NCI-H146 treated with DMSO at 0.1 percent for 48 hours (cell line): ENCODE measurements around the gene PRR3.
"Not testable (repeated sequence)": the region's sequence is repeated elsewhere in the genome, so short reads cannot be mapped to it uniquely, and the experiment has no call there.

Experiments
- DNase-seq: peaks from one replicate; lab custom pipeline; 2025; ENCODE audit not compliant: unreplicated experiment; lab: John Stamatoyannopoulos, UW

The PRR3 gene

DNA sequence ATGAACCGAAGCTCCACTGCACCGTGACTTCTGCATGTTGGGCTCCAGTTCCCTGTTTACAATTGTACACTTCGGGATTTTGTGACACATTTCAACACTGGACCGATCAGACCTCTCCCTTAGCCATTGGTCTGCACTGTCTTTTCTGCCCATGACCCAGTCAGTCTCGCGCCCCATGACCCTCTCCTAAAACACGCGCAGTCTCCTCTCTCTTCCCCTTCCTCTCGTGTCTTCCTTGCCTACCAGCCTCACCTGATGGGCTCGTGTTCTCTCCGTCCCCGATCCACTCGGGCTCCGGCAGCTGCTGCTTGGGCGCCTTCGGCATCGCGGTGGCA is 13.6 kb downstream of the PRR3 start:
- peak; percentile 44 for DNase-seq

GRCh38 chr6:30571075-30571761 is 14.1 kb downstream of the PRR3 start, which contains the start of gene ABCF1:
TSS of gene ABCF1 (plus strand) at chr6:30571442. CDS start at chr6:30571488, 46 bp downstream.
- DNase-seq, result peak; percentile 84

DNA sequence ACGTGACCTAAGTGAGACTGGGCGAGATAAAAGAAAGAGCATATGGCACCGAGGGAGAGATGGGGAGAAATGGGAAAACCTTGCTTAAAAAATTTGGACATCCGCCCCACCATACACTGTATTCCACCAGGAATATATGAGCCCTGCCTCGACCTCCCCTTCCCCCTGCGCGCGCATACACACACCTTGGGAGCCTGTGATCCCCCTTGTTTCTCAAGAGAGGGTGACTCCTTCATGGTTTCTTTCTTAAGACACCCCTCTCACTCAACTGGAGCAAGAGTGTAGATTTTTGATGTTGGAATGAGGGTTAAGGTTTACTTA is 14.6 kb downstream of the PRR3 start:
- no peak for DNase-seq

DNA sequence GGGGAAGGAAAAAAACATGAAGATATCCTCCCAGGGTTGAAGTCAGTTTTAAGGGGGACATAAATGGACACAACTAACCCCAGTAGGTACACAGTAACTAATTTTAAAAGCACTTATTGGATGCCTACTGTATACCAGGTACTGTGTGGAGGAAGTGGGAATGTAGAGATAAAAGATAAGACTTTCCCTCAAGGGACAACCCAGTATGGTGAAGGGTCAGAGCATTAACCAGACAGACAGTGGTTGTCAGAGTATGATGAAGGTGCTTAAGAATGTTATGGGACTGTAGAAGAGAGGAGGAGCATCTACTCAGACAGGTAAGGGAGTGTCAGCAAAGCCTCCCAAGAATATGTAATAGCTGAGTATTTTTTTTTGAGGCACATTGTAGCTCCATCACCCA is 15.1 kb downstream of the PRR3 start:
- DNase-seq, result no peak

GRCh38 chr6:30573113-30573512 is 16.0 kb downstream of the PRR3 start:
- DNase-seq, result no peak

GRCh38 chr6:30578051-30578450 is 21.0 kb downstream of the PRR3 start:
- DNase-seq, result no peak

- DNase-seq, result no peak
Measured at GRCh38 chr6:30583921-30584320, 26.8 kb downstream of the PRR3 start.

GRCh38 chr6:30589754-30590358 is 32.8 kb downstream of the PRR3 start:
- DNase-seq, result no peak

DNA sequence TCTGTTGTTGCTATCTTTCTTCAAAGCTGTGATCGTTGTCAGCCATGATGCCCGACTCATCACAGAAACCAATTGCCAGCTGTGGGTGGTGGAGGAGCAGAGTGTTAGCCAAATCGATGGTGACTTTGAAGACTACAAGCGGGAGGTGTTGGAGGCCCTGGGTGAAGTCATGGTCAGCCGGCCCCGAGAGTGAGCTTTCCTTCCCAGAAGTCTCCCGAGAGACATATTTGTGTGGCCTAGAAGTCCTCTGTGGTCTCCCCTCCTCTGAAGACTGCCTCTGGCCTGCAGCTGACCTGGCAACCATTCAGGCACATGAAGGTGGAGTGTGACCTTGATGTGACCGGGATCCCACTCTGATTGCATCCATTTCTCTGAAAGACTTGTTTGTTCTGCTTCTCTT is 33.4 kb downstream of the PRR3 start:
- no peak for DNase-seq

GRCh38 chr6:30591008-30591407 is 33.9 kb downstream of the PRR3 start:
- no peak for DNase-seq

DNA sequence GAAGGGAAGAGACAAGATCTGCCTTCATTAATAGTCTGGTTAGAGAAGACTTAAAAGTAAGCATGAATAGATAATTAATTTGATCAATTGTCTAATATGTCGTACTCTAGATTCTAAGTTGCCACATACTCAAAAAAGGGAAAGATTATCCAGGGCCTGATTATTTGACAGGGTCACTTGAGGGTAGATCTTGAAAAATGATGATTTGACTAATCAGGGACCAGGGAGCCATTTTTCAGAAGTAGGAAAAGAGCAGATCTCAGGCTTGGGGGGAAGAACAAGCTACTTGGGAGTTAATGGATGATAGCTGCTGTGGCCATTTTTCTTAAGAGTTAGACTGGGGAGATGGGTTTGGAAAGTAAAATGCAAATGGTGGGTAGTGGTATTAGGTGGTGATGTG is 35.2 kb downstream of the PRR3 start:
- DNase-seq, result no peak

DNA sequence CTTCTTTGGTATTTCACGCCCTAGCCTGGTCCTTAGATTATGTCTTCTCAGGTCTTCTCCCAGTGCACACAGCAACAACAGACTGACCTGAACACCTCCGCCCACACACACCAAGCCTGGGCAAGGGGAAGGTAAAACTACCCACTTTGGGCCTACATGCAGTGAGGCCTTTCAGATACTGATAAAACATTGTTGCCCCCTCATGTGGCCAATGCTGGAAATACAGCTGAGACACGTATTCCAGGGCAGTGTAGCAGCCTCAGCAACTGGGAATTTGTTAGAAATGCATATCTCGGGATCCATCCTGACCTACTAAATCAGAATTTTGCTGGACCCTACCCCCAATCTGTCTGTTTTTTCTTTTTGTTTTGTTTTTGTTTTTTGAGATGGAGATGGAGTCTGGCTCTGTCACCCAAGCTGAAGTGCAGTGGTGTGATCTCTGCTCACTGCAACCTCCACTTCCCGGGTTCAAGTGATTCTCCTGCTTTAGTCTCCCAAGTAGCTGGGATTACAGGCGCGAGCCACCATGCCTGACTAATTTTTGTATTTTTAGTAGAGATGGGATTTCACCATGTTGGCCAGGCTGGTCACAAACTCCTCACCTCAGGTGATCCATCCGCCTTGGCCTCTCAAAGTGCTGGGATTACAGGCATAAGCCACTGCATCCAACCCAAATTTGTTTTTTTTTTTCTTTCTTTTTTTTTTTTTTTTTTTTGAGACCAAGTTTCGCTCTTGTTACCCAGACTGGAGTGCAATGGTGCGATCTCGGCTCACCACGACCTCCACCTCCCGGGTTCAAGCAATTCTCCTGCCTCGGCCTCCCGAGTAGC is 40.4 kb downstream of the PRR3 start:
- DNase-seq, result not testable (repeated sequence)

DNA sequence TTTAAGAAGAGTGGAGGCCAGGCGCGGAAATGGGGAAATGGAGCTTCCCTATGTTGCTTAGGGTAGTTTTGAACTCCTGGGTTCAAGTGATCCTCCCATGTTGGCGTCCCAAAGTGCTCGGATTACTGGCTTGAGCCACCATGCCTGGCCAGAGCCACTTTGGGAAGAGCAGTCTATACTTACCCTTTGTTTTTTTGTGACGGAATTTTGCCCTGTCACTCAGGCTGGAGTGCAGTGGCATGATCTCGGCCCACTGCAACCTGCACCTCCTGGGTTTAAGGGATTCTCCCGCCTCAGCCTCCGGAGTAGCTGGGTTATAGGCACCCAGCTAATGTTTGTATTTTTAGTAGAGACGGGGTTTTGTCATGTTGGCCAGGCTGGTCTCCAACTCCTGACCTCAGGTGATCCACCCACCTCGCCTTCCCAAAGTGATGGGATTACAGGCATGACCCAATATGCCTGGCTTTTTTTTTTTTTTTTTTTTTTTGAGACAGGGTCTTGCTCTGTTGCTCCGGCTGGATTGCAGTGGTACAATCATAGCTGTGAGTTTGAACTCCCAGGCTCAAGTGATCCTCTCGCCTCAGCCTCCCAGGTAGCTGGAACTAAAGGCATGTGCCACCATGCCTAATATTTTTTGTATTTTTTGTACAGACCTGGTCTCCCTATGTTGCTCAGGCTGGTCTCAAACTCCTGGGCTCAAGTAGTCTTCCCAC is 42.0 kb downstream of the PRR3 start:
- no peak for DNase-seq

DNA sequence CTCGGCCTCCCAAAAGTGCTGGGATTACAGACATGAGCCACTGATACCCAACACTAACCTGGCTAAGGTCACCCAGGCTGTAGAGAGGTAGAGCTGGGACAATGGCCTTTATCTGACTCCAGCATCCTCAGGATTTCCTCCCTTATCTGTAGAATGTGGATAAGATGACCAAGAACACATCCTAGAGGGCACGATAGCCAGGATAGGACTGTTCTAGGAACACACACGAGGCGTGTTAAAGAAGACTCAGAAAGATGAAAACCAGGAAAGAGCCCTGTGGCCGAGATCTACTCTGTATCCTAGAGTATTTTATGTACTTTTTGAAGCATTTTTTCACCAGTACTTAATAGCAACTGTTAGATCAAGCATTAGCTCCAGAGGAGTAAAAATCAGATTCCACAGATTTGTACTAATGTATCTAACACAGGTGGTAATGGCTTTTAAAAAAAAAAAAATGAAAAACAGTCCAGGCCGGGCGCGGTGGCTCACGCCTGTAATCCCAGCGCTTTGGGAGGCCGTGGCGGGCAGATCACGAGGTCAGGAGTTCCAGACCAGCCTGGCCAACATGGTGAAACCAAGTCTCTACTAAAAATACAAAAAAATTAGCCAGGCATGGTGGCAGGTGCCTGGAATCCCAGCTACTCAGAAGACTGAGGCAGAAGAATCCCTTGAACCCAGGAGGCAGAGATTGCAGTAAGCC is 42.7 kb downstream of the PRR3 start:
- DNase-seq, result no peak

DNA sequence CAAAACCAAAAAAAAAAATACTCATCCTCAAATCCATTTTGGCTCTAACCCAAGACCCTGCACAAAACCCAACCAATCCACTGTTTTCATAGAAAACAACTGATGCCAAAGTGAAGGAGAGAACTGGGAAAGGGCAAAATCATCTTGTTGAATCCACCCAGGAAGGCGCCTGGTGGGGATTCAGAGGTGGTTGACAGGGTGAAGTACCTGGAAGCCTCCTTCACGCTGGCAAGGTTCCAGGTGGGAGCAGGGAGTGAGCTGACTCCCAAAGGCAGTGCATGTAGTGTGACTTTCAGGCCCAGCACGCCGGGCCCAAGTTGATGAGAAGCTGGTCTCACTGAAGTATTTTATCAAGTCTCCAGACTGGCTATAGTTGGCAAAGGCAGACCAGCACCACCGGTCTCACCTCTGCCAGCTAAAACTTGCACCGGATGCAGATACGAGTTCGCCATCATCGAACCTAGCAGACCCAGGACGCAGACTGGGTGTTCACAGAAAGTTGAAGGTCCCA is 43.4 kb downstream of the PRR3 start:
- no peak for DNase-seq

DNA sequence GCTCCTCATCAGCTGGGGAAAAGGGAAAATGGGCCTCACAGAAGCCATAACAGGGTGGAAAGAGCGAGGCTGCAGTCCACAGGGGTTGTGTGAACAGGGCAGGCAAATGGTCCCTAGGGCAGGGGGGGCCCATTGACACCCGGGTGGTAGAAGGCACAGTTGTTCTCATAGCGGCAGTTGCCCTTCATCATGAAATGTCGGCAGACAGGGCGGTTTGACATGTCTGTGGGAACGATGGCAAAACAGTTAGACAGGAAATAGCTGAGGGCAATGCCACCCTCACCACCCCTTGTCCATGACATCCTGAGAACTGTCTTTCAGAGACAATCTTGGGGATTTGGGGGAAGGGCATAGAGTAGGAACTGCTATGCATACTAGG is 44.3 kb downstream of the PRR3 start:
- no peak for DNase-seq

DNA sequence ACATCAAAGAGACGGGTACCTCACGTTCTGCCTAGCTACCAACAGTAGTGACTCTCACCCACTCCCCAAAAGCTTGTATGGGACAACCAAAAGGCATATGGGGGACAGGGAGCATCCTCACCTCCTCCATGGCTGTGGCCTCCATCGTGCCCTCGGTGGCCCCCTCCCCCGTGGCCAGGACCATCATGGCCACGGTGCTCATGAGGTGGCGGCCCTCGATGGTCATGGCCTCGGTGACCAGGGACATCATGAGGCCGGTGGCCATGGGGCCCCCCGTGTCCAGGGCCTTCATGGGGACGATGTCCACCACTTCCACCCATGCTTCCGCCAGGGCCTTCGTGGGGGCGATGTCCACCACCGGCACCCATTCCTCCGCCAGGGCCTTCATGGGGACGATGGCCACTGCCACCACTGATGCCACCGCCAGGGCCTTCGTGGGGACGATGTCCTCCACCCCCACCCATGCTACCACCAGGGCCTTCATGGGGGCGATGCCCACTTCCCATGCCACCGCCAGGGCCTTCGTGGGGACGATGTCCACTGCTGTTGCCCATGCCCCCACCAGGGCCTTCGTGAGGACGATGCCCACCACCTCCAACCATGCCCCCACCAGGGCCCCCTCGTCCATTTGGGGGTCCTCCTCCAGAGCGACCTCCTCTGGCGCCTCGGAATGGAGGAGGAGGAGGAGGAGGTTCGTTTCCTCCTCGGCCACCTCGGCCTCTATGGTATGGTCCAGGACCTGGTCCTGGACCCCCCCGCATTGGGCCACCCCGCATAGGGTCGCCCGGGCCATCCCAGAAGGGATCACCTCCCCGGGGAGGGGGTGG is 44.9 kb downstream of the PRR3 start:
- no peak for DNase-seq

GRCh38 chr6:30603961-30604360 is 46.9 kb downstream of the PRR3 start:
- no peak for DNase-seq

GRCh38 chr6:30610065-30610464 is 53.0 kb downstream of the PRR3 start:
- no peak for DNase-seq
